ENCODE measurements around the gene VPS13C.

DNA sequence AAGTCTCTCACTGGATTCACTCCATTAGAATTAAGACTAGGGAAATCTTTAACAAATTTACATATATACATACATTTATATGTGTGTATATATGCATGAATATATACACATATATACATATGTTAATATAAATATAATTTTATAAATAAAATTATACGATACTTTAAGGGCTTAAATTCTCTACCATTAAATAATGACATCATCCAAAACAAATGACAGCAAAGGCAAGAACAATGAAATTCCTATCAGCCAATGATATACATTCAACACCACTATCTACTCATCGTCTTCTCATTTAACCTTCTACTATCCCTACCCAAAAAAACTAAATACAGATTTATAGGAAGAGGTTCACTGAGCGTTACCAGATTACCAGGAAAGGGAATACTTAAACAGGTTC lies 152.0 kb downstream of the VPS13C start:
- TF ChIP-seq EZH2 (IDR thresholded peaks at IDR 0.05; ENCODE audit: insufficient read depth, poor library complexity, severe bottlenecking) (no peak), EZH2phosphoT487 (IDR thresholded peaks at IDR 0.05; ENCODE audit: insufficient read depth, low read depth) (no peak)
